GM18511 (cell line): ENCODE results near the gene PPM1L.
"Not testable (repeated sequence)": the region's sequence is repeated elsewhere in the genome, so short reads cannot be mapped to it uniquely, and the experiment has no call there.

Experiments used
- ATAC-seq: cut with Tn5 transposase; IDR thresholded peaks from one replicate; pipeline ENCODE4 v1.9.1; 2021; ENCODE audit warnings: mild to moderate bottlenecking, moderate library complexity; ENCODE audit not compliant: unreplicated experiment

PPM1L gene

DNA sequence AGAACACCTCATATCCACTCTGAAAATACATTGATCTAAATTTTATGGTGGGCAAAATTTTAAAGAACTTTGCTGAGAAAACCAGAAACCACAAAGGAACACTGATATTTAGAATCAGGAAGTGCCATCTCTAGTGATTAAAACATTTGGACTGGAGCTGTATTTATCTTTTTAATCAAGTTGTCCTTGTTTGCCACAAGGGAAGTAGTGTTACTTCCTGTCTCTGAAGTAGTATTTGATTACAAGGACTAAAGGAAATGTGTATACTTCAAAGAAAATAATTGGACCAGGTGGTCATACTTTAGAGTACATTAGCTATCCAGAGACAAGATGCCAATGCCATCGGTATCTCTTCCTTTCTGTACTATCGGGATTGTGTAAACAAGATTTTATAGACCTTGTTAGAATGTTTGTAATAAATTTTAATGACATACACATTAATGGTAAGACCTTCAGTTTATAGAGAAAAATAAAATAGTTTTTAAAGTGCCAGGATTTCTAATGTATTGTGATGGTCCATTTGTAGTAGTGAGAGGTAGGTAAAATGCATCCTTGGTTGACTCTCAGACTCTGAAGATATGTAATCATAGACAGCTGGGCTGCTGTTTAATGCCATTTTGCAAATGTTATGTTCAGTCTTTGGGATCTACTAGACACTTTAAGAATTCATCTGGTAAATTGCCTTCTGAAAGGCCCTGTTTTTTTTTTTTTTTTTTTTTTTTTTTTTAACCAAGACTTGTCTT lies 217.2 kb downstream of the PPM1L start:
- no peak for ATAC-seq

- ATAC-seq = no peak
These were observed 221.7 kb downstream of the PPM1L start for GRCh38 chr3:160977773-160978172.

DNA sequence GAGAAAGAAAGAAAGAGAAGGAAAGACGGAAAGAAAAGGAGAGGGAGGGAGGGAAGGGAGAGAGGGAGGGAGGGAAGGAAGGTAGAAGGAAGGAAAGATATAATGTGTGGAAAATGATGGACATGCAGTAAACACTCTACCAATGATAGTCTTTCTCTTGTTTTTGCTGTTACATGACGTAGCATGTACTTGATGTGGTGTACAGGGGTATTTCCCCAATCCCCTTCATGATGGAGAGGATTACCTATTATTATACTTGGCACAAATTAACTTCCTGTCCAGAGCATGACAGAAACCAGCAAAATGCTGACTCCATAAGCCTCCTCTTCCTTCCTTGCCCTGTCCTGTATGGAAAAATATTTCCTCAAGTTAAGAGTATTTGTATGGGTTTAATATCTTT lies 224.7 kb downstream of the PPM1L start:
- peak; percentile 59 for ATAC-seq

GRCh38 chr3:160981217-160981938 lies 225.3 kb downstream of the PPM1L start:
- ATAC-seq = peak; percentile 90

DNA sequence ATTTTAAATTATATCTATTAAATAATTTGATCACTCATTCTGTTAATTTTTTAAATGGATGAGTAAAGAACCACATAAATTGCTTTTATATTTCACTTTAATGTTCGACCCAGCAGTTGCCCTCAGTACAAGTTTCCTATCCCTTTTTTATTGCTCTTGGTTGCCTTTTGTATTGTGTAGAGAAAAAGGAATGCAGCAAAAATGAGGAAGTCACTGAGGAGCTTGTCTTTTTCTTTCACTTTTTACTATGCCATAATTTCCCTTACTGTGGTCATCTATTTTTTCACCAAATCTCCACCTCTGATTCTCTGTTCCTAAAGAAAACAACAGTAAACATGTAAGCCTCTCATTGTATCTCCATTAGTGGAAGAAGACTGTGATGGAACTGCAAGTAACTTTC lies 226.5 kb downstream of the PPM1L start:
- ATAC-seq = no peak

- ATAC-seq = not testable (repeated sequence)
These were observed 227.9 kb downstream of the PPM1L start for GRCh38 chr3:160983900-160984299.

- no peak for ATAC-seq
These were observed 230.0 kb downstream of the PPM1L start for GRCh38 chr3:160986069-160986468.

DNA sequence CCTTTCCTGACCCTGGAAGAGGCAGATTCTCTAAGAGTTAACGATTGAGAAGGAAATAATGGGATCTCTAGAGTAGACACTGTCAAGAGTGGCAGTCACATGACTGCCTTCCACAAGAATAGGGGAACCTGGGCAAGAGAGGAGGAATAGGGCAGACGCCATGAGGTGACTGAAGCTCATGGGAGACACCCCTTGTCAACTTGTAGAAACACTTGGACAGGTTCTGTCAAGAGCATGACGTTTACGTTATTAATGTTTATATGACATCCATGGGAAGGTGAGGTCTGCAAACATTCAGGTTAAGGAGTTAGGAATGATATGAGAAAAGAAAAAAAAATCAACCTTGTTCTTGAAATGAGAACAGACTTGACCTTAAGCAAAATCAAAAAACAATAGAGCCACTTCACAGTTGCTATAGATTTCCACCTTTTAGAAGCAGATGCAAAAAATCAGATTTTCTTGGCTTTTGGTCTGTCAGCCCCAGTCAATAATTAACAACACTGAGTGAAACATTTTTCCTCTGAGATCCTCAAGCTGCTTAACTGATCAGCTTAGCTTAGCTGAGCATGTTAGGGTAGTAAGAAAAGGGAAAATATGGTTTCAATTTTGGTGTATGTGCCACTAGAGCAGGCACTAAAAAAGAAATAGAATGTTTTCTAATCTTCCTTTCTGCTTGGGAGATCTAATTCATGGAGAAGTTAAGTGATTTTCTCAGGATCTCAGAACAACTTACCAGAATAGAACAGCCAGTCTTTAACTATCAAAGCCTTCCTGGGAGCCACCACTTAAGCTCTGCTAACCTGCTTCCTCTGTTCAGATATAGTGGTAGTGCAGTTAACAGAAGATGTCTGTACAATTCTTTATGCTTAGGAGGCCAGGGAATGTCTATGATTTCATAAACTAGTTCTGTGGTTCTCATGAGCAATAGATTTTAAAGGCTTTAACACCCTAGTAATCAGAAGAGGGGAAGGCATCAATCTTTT lies 232.2 kb downstream of the PPM1L start:
- ATAC-seq = peak; percentile 73

GRCh38 chr3:160990446-160990845 lies 234.4 kb downstream of the PPM1L start:
- ATAC-seq = no peak

DNA sequence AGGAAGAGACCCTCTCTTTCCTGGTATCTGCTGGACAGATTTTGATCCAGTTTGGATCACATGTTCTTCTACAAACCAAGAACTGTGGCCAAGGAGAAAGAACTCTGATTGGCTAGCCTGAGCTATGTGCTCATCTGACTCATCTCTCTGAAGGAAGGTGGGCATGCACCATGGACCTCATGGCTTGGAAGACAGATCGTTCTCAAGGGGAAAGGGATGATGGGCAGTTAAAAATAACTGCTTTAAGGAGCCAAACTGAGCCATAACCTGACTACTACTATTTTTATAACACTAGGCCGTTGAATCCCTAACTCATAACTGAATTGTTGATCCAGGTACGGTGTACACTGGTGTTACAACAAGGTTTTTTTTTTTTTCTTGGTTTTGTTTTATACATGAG lies 236.7 kb downstream of the PPM1L start:
- ATAC-seq = no peak

GRCh38 chr3:160996811-160997210 lies 240.8 kb downstream of the PPM1L start:
- no peak for ATAC-seq

DNA sequence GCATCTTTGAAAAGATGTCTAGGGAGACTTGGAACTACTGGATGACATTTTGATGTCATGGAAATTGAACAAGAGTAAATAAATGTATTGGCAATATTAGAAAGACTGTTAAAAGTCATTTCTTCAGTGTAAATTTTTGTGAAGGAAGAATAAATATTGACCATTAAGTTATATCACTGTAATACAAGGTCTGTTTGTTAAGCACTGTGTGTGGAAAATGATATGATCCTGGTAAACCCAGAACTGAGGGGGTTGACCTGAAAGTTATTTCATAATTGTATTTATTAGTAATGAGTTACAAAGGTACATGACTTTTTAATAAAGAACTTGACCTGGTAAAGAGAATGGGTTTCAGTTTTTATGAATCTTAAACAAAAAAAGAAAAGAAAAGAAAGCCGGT lies 242.6 kb downstream of the PPM1L start:
- ATAC-seq = no peak

GRCh38 chr3:160999274-160999673 lies 243.2 kb downstream of the PPM1L start:
- ATAC-seq = peak; percentile 88

DNA sequence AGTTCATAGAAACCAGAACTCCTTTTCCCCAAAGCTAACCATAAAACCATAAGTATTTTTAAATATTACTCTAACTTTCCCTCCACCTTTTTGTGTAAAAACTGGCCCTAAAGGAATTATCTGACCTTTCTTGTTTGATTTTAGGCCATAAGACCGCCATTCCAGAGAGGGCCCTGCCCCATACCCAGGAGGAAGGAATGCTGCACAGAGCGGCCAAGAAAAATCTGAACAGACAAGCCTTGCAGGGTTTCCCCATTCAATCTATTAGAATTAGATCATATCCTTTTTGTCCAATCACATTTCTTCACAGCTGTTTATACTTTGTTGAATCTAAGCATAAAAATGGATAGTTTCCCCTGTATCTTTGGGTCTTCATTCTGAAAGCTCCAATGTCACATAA lies 252.1 kb downstream of the PPM1L start:
- ATAC-seq = no peak

- not testable (repeated sequence) for ATAC-seq
These were observed 254.1 kb downstream of the PPM1L start for GRCh38 chr3:161010151-161010550.

GRCh38 chr3:161014843-161015749 lies 259.1 kb downstream of the PPM1L start:
- no peak for ATAC-seq

- ATAC-seq = no peak
These were observed 260.6 kb downstream of the PPM1L start for GRCh38 chr3:161016417-161017313.

- ATAC-seq = no peak
These were observed 261.9 kb downstream of the PPM1L start for GRCh38 chr3:161017971-161018370.

DNA sequence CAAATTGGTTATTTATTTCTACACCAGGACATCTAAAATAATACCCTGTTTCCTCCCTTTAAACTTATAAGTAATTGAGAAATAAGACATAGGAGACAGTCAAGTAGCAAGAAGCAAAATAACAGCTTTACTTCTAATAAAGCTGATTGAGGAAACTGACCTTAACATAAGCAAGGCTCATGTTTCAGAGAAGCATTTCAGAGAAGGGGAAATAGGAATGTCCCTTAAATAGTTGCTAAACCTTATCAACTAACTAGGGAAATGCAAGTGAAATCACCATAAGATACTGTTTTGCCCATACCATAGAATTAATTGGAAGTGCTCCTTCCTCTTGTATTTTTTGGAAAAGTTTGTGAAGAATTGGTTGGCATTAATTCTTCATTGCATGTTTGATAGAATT lies 264.2 kb downstream of the PPM1L start:
- no peak for ATAC-seq
